GM23338 (cell line): Measurements from ENCODE around the gene DTX1. TPM values are rescaled to one million over a fixed set of nuclear protein-coding genes. Genes with fewer than 3 reads are reported as not detected.

Experiments used
- ATAC-seq: fragments of 200-7000 bp; cut with Tn5 transposase; 3 replicates; pipeline ENCODE4 v1.9.1; 2020
- DNase-seq: peaks from one replicate; pipeline ENCODE4 v3.0.0-alpha.2; 2015; ENCODE audit warnings: low spot score
- H2AFZ ChIP-seq: fragments of 200-600 bp; sonication (generic); 2 replicates; pipeline ENCODE4 v1.8.0; 2016; ENCODE audit warnings: antibody characterized with exemption, mild to moderate bottlenecking, moderate library complexity
- H3F3A ChIP-seq: fragments of 200-600 bp; sonication (generic); replicated peaks from 2 replicates; pipeline ENCODE4 v1.8.0; 2017; ENCODE audit warnings: antibody characterized with exemption, mixed run types, low read depth
- H3K27ac ChIP-seq: fragments of 200-600 bp; sonication (generic); 2 replicates; pipeline ENCODE4 v1.6.1; 2016; ENCODE audit warnings: low read depth
- H3K27me3 ChIP-seq: fragments of 200-600 bp; sonication (generic); 2 replicates; pipeline ENCODE4 v1.8.0; 2016; ENCODE audit warnings: mild to moderate bottlenecking, mixed run types, moderate library complexity; ENCODE audit not compliant: insufficient read depth
- H3K36me3 ChIP-seq: fragments of 200-600 bp; sonication (generic); 2 replicates; pipeline ENCODE4 v1.8.0; 2016; ENCODE audit warnings: mild to moderate bottlenecking; ENCODE audit not compliant: insufficient read depth
- H3K4me1 ChIP-seq: fragments of 200-600 bp; sonication (generic); 2 replicates; pipeline ENCODE4 v1.8.0; 2016; ENCODE audit warnings: mild to moderate bottlenecking, moderate library complexity; ENCODE audit not compliant: insufficient read depth
- H3K4me2 ChIP-seq: fragments of 200-600 bp; sonication (generic); 2 replicates; pipeline ENCODE4 v1.7.1; 2017; ENCODE audit warnings: mixed run types
- H3K4me3 ChIP-seq: fragments of 200-600 bp; sonication (generic); 2 replicates; pipeline ENCODE4 v1.6.1; 2016; ENCODE audit warnings: mixed run types
- H3K79me2 ChIP-seq: fragments of 200-600 bp; sonication (generic); replicated peaks from 2 replicates; pipeline ENCODE4 v1.8.0; 2017; ENCODE audit warnings: mild to moderate bottlenecking; ENCODE audit not compliant: insufficient read depth
- H3K9me2 ChIP-seq: fragments of 200-600 bp; sonication (generic); 2 replicates; pipeline ENCODE4 v1.8.0; 2017; ENCODE audit not compliant: insufficient read depth
- H4K20me1 ChIP-seq: fragments of 200-600 bp; sonication (generic); replicated peaks from 2 replicates; pipeline ENCODE4 v1.8.0; 2017; ENCODE audit warnings: mild to moderate bottlenecking; ENCODE audit not compliant: insufficient read depth
- H3K27ac Mint-ChIP-seq: 2 replicates; pipeline ENCODE4 v1.8.0; 2020; ENCODE audit warnings: inconsistent platforms, mild to moderate bottlenecking, moderate library complexity, mixed read lengths
- H3K27me3 Mint-ChIP-seq: 3 replicates; pipeline ENCODE4 v1.8.0; 2022; ENCODE audit warnings: low read depth, mild to moderate bottlenecking, moderate library complexity, mixed read lengths, inconsistent platforms; ENCODE audit not compliant: insufficient read depth, poor library complexity
- H3K36me3 Mint-ChIP-seq: 3 replicates; pipeline ENCODE4 v1.8.0; 2021; ENCODE audit warnings: low read depth, mild to moderate bottlenecking, inconsistent platforms, moderate library complexity, mixed read lengths
- H3K4me1 Mint-ChIP-seq: 3 replicates; pipeline ENCODE4 v1.8.0; 2020; ENCODE audit warnings: mild to moderate bottlenecking, inconsistent platforms, mixed read lengths
- H3K4me3 Mint-ChIP-seq: 3 replicates; pipeline ENCODE4 v1.8.0; 2021; ENCODE audit warnings: moderate library complexity, mild to moderate bottlenecking, inconsistent platforms, mixed read lengths
- H3K9me3 Mint-ChIP-seq: 3 replicates; pipeline ENCODE4 v1.8.0; 2020; ENCODE audit warnings: moderate library complexity, mild to moderate bottlenecking, inconsistent platforms, mixed read lengths
- CREB1 ChIP-seq: fragments of 250-450 bp; sonication (Bioruptor Pico); IDR thresholded peaks from 2 replicates; pipeline ENCODE4 v1.5.0; 2020; ENCODE audit warnings: low read depth, mild to moderate bottlenecking, moderate library complexity
- EZH2 ChIP-seq: fragments of 200-600 bp; sonication (generic); IDR thresholded peaks from one replicate; pipeline ENCODE4 v1.8.0; 2017; ENCODE audit warnings: antibody characterized with exemption, mild to moderate bottlenecking, low read depth; ENCODE audit not compliant: unreplicated experiment
- EZH2phosphoT487 ChIP-seq: fragments of 200-600 bp; sonication (generic); IDR thresholded peaks from one replicate; pipeline ENCODE4 v1.8.1; 2018; ENCODE audit warnings: antibody characterized with exemption; ENCODE audit not compliant: unreplicated experiment
- JUNB ChIP-seq: IDR thresholded peaks from one replicate; pipeline ENCODE4 v1.6.1; 2016; ENCODE audit warnings: antibody characterized with exemption; ENCODE audit not compliant: unreplicated experiment
- NANOG ChIP-seq: IDR thresholded peaks from 2 replicates; pipeline ENCODE4 v1.6.1; 2016; ENCODE audit warnings: antibody characterized with exemption, borderline replicate concordance
- POLR2AphosphoS5 ChIP-seq: IDR thresholded peaks from 2 replicates; pipeline ENCODE4 v1.6.1; 2016; ENCODE audit warnings: antibody characterized with exemption, low read depth
- STAT1 ChIP-seq: IDR thresholded peaks from one replicate; pipeline ENCODE4 v1.6.1; 2016; ENCODE audit warnings: antibody characterized with exemption; ENCODE audit not compliant: unreplicated experiment
- ZNF331 ChIP-seq: fragments of 250-450 bp; sonication (Bioruptor Pico); IDR thresholded peaks from 2 replicates; pipeline ENCODE4 v1.5.0; 2020; ENCODE audit warnings: low read depth, mild to moderate bottlenecking, moderate library complexity
- polyA plus RNA-seq: library from polyadenylated mRNA; unstranded; fragments of >200 nt; fragmentation: Nextera tagmentation; extraction: Ambion mirVana; gene quantifications from 2 replicates; pipeline ENCODE4 v1.2.1, GENCODE V29; 2016
- total RNA-seq: library from RNA; depleted of rRNA; stranded (reverse); fragments of >200 nt; shearing (Covaris generic); gene quantifications from 2 replicates; pipeline ENCODE4 v1.2.3, GENCODE V29; 2014
- TF ChIP-seq, protein P1 (sequence below): IDR thresholded peaks from one replicate; pipeline ENCODE4 v1.6.1; 2018; ENCODE audit warnings: antibody characterized with exemption; ENCODE audit not compliant: unreplicated experiment
- TF ChIP-seq, protein P2 (sequence below): fragments of 250-450 bp; sonication (Bioruptor Pico); IDR thresholded peaks from 2 replicates; pipeline ENCODE4 v1.5.0; 2020; ENCODE audit warnings: mild to moderate bottlenecking, moderate library complexity
- TF ChIP-seq, protein P3 (sequence below), 2 experiments: fragments of 200-600 bp in 1 of 2; sonication (generic) in 1 of 2; conservative IDR thresholded peaks; 2 replicates each; pipeline versions ENCODE4 v1.5.1 to v1.6.1; 2016 to 2017; ENCODE audit warnings: antibody characterized with exemption in 2 of 2, low read depth in 2 of 2, mild to moderate bottlenecking in 2 of 2, moderate library complexity in 1 of 2

The DTX1 gene
- total and polyA plus RNA-seq, 2 experiments from 2014 or later, result 1.6 to 9.0 TPM

DNA sequence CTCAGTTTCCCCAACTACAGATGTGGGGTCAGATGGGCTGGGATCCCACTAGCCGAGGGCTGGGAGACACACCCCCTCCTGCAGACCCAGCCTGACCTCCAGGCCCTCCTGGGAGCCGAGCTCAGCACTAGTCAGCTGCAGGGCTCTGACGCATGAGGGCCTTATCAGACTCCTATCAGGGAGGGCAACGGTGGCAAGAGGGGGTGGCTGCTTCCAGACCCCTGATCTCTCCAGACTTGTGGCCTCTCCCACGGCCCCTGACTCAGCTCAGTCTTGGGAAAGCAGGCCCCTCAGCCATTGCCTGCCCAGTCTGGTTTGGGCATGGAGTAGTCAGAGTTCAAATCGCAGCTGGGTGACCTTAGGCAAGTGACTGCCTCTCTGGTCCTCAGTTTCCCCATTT, 76.5 kb downstream of the DTX1 start:
- H3K79me2 ChIP-seq, result no peaks in the 10 kb centered on the region
- Mint-ChIP-seq H3K36me3 (no peaks in the 10 kb centered on the region), H3K27me3 (peaks cover 26% of the 10 kb centered on the region), H3K4me3 (no peak overlapping the region), H3K9me3 (no peaks in the 10 kb centered on the region), H3K27ac (no peak overlapping the region), H3K4me1 (peaks cover 19% of the 10 kb centered on the region)
- H2AFZ ChIP-seq, result no peak overlapping the region
- H3K27ac ChIP-seq, result no peak overlapping the region
- DNase-seq, result no peak
- no peak overlapping the region for H3K4me2 ChIP-seq
- peaks cover 14% of the 10 kb centered on the region for H3K4me1 ChIP-seq
- 0 out of 2 replicates have a peak, but pooled peaks cover 4% of the 10 kb centered on the region for H3F3A ChIP-seq
- no peaks in the 10 kb centered on the region for H3K9me2 ChIP-seq
- TF ChIP-seq EZH2 (no peak), CREB1 (CRISPR knock-in tag) (no peak), NANOG (no peak)
- no peak overlapping the region for H3K4me3 ChIP-seq
- no peaks in the 10 kb centered on the region for H4K20me1 ChIP-seq
- H3K36me3 ChIP-seq, result no peaks in the 10 kb centered on the region
- no peak for ATAC-seq
- peaks cover 8% of the 10 kb centered on the region for H3K27me3 ChIP-seq

DNA sequence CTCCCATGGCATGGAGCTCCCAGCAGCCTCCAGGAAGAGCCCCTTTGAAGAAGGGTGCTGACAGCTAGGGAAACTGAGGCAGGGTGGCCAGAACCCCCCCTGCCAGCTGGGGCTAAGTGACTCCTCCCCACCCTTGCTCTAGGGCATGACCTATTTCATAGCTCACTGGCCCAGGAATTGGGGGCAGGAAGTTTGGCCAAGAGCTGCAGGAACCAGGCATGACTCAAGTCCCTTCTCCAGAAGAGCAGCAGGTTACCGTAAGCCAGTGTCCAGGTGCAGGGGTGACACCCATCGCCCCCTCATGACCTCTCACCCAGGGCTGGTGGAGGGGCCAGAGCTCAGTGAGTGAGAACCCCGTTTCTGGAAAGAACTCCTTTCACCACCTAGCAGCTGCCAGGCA, 77.1 kb downstream of the DTX1 start:
- peaks cover 24% of the 10 kb centered on the region for H3K27me3 Mint-ChIP-seq
- no peak overlapping the region for H3K4me3 Mint-ChIP-seq
- H3K9me3 Mint-ChIP-seq, result no peaks in the 10 kb centered on the region
- Histone ChIP-seq H3K27me3 (peaks cover 8% of the 10 kb centered on the region), H3K9me2 (no peaks in the 10 kb centered on the region), H3K79me2 (no peaks in the 10 kb centered on the region), H3F3A (0 out of 2 replicates have a peak, but pooled peaks cover 4% of the 10 kb centered on the region), H3K4me1 (peaks cover 14% of the 10 kb centered on the region), H4K20me1 (no peaks in the 10 kb centered on the region), H2AFZ (no peak overlapping the region), H3K4me2 (no peak overlapping the region), H3K27ac (no peak overlapping the region), H3K36me3 (no peaks in the 10 kb centered on the region), H3K4me3 (no peak overlapping the region)
- H3K27ac Mint-ChIP-seq, result no peak overlapping the region
- DNase-seq (no peak), ATAC-seq (no peak)
- H3K36me3 Mint-ChIP-seq, result no peaks in the 10 kb centered on the region
- peaks cover 19% of the 10 kb centered on the region for H3K4me1 Mint-ChIP-seq
- TF ChIP-seq, protein P1, sequence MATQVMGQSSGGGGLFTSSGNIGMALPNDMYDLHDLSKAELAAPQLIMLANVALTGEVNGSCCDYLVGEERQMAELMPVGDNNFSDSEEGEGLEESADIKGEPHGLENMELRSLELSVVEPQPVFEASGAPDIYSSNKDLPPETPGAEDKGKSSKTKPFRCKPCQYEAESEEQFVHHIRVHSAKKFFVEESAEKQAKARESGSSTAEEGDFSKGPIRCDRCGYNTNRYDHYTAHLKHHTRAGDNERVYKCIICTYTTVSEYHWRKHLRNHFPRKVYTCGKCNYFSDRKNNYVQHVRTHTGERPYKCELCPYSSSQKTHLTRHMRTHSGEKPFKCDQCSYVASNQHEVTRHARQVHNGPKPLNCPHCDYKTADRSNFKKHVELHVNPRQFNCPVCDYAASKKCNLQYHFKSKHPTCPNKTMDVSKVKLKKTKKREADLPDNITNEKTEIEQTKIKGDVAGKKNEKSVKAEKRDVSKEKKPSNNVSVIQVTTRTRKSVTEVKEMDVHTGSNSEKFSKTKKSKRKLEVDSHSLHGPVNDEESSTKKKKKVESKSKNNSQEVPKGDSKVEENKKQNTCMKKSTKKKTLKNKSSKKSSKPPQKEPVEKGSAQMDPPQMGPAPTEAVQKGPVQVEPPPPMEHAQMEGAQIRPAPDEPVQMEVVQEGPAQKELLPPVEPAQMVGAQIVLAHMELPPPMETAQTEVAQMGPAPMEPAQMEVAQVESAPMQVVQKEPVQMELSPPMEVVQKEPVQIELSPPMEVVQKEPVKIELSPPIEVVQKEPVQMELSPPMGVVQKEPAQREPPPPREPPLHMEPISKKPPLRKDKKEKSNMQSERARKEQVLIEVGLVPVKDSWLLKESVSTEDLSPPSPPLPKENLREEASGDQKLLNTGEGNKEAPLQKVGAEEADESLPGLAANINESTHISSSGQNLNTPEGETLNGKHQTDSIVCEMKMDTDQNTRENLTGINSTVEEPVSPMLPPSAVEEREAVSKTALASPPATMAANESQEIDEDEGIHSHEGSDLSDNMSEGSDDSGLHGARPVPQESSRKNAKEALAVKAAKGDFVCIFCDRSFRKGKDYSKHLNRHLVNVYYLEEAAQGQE, result no peak
- no peak for TF ChIP-seq CREB1 (CRISPR knock-in tag)
- no peak for TF ChIP-seq JUNB
- no peak for TF ChIP-seq ZNF331 (CRISPR knock-in tag)
- no peak for TF ChIP-seq STAT1
- TF ChIP-seq, protein P2, sequence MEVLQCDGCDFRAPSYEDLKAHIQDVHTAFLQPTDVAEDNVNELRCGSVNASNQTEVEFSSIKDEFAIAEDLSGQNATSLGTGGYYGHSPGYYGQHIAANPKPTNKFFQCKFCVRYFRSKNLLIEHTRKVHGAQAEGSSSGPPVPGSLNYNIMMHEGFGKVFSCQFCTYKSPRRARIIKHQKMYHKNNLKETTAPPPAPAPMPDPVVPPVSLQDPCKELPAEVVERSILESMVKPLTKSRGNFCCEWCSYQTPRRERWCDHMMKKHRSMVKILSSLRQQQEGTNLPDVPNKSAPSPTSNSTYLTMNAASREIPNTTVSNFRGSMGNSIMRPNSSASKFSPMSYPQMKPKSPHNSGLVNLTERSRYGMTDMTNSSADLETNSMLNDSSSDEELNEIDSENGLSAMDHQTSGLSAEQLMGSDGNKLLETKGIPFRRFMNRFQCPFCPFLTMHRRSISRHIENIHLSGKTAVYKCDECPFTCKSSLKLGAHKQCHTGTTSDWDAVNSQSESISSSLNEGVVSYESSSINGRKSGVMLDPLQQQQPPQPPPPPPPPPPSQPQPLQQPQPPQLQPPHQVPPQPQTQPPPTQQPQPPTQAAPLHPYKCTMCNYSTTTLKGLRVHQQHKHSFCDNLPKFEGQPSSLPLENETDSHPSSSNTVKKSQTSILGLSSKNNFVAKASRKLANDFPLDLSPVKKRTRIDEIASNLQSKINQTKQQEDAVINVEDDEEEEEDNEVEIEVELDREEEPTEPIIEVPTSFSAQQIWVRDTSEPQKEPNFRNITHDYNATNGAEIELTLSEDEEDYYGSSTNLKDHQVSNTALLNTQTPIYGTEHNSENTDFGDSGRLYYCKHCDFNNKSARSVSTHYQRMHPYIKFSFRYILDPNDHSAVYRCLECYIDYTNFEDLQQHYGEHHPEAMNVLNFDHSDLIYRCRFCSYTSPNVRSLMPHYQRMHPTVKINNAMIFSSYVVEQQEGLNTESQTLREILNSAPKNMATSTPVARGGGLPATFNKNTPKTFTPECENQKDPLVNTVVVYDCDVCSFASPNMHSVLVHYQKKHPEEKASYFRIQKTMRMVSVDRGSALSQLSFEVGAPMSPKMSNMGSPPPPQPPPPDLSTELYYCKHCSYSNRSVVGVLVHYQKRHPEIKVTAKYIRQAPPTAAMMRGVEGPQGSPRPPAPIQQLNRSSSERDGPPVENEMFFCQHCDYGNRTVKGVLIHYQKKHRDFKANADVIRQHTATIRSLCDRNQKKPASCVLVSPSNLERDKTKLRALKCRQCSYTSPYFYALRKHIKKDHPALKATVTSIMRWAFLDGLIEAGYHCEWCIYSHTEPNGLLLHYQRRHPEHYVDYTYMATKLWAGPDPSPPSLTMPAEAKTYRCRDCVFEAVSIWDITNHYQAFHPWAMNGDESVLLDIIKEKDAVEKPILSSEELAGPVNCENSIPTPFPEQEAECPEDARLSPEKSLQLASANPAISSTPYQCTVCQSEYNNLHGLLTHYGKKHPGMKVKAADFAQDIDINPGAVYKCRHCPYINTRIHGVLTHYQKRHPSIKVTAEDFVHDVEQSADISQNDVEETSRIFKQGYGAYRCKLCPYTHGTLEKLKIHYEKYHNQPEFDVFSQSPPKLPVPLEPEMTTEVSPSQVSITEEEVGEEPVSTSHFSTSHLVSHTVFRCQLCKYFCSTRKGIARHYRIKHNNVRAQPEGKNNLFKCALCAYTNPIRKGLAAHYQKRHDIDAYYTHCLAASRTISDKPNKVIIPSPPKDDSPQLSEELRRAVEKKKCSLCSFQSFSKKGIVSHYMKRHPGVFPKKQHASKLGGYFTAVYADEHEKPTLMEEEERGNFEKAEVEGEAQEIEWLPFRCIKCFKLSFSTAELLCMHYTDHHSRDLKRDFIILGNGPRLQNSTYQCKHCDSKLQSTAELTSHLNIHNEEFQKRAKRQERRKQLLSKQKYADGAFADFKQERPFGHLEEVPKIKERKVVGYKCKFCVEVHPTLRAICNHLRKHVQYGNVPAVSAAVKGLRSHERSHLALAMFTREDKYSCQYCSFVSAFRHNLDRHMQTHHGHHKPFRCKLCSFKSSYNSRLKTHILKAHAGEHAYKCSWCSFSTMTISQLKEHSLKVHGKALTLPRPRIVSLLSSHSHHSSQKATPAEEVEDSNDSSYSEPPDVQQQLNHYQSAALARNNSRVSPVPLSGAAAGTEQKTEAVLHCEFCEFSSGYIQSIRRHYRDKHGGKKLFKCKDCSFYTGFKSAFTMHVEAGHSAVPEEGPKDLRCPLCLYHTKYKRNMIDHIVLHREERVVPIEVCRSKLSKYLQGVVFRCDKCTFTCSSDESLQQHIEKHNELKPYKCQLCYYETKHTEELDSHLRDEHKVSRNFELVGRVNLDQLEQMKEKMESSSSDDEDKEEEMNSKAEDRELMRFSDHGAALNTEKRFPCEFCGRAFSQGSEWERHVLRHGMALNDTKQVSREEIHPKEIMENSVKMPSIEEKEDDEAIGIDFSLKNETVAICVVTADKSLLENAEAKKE (CRISPR knock-in tag), result no peak
- TF ChIP-seq, protein P3, sequence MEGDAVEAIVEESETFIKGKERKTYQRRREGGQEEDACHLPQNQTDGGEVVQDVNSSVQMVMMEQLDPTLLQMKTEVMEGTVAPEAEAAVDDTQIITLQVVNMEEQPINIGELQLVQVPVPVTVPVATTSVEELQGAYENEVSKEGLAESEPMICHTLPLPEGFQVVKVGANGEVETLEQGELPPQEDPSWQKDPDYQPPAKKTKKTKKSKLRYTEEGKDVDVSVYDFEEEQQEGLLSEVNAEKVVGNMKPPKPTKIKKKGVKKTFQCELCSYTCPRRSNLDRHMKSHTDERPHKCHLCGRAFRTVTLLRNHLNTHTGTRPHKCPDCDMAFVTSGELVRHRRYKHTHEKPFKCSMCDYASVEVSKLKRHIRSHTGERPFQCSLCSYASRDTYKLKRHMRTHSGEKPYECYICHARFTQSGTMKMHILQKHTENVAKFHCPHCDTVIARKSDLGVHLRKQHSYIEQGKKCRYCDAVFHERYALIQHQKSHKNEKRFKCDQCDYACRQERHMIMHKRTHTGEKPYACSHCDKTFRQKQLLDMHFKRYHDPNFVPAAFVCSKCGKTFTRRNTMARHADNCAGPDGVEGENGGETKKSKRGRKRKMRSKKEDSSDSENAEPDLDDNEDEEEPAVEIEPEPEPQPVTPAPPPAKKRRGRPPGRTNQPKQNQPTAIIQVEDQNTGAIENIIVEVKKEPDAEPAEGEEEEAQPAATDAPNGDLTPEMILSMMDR (conservative IDR thresholded peaks at IDR 0.05; ENCODE audit: low read depth in 2 of 2), result no peak
- no peak for TF ChIP-seq EZH2phosphoT487
- no peak for TF ChIP-seq NANOG
- TF ChIP-seq POLR2AphosphoS5, result no peak
